Measurements from ENCODE around the gene INS.
"Not testable (repeated sequence)": the region's sequence is repeated elsewhere in the genome, so short reads cannot be mapped to it uniquely, and the experiment has no call there.

INS gene

GRCh38 chr11:2198621-2199365 lies 37.8 kb upstream of the INS start:
- FAIRE-seq: no peak

- FAIRE-seq: no peak
Measured at GRCh38 chr11:2197771-2198520, 36.9 kb upstream of the INS start.

GRCh38 chr11:2196970-2197770 lies 36.2 kb upstream of the INS start:
- FAIRE-seq: no peak

GRCh38 chr11:2195756-2196088 lies 34.7 kb upstream of the INS start:
- no peak for FAIRE-seq

- FAIRE-seq: no peak
Measured at GRCh38 chr11:2194877-2195755, 34.1 kb upstream of the INS start.

- FAIRE-seq: not testable (repeated sequence)
Measured at GRCh38 chr11:2193888-2194595, 33.0 kb upstream of the INS start.

- FAIRE-seq: no peak
Measured at GRCh38 chr11:2193099-2193887, 32.3 kb upstream of the INS start.

GRCh38 chr11:2192435-2192834 lies 31.4 kb upstream of the INS start:
- no peak for FAIRE-seq

- FAIRE-seq: no peak
Measured at GRCh38 chr11:2191883-2192282, 30.9 kb upstream of the INS start.

- FAIRE-seq: no peak
Measured at GRCh38 chr11:2190657-2191471, 29.9 kb upstream of the INS start.

- no peak for FAIRE-seq
Measured at GRCh38 chr11:2189938-2190656, 29.1 kb upstream of the INS start.

- FAIRE-seq: no peak
Measured at GRCh38 chr11:2188745-2189144, 27.7 kb upstream of the INS start.

GRCh38 chr11:2187280-2187707 lies 26.3 kb upstream of the INS start:
- FAIRE-seq: no peak

GRCh38 chr11:2186669-2187279 lies 25.8 kb upstream of the INS start:
- FAIRE-seq: no peak

- no peak for FAIRE-seq
Measured at GRCh38 chr11:2185324-2186085, 24.5 kb upstream of the INS start.

- FAIRE-seq: no peak
Measured at GRCh38 chr11:2182692-2183474, 21.9 kb upstream of the INS start.

- FAIRE-seq: no peak
Measured at GRCh38 chr11:2182075-2182474, 21.1 kb upstream of the INS start.

Data from G401.6 (cell line).